Smooth muscle cell (in vitro differentiated cells): ENCODE results near the gene VWF. TPM values are rescaled to one million over a fixed set of nuclear protein-coding genes. Genes with fewer than 3 reads are reported as not detected.
"Not testable (repeated sequence)": the region's sequence is repeated elsewhere in the genome, so short reads cannot be mapped to it uniquely, and the experiment has no call there.

Experiments used
- DNase-seq: peaks from one replicate; lab custom pipeline; 2025; ENCODE audit not compliant: unreplicated experiment; lab: John Stamatoyannopoulos, UW
- H2AFZ ChIP-seq: fragments of 200-600 bp; sonication (generic); 2 replicates; pipeline ENCODE4 v1.6.0; 2016; ENCODE audit warnings: antibody characterized with exemption, low read depth, mild to moderate bottlenecking
- H3F3A ChIP-seq: fragments of 200-600 bp; sonication (generic); 2 replicates; pipeline ENCODE4 v1.6.0; 2017; ENCODE audit warnings: antibody characterized with exemption, low read depth
- H3K27ac ChIP-seq: fragments of 200-600 bp; sonication (generic); 2 replicates; pipeline ENCODE4 v1.5.1; 2016; ENCODE audit warnings: low read depth, mild to moderate bottlenecking
- H3K27me3 ChIP-seq: fragments of 200-600 bp; sonication (generic); 2 replicates; pipeline ENCODE4 v1.6.1; 2016; ENCODE audit warnings: low read depth, mild to moderate bottlenecking
- H3K36me3 ChIP-seq: fragments of 200-600 bp; sonication (generic); 2 replicates; pipeline ENCODE4 v1.5.1; 2016; ENCODE audit warnings: low read depth
- H3K4me1 ChIP-seq: fragments of 200-600 bp; sonication (generic); 2 replicates; pipeline ENCODE4 v1.5.1; 2016; ENCODE audit warnings: low read depth
- H3K4me2 ChIP-seq: fragments of 200-600 bp; sonication (generic); 2 replicates; pipeline ENCODE4 v1.6.0; 2016; ENCODE audit warnings: mild to moderate bottlenecking
- H3K4me3 ChIP-seq: fragments of 200-600 bp; sonication (generic); 2 replicates; pipeline ENCODE4 v1.5.1; 2016; ENCODE audit warnings: mild to moderate bottlenecking
- H3K79me2 ChIP-seq: fragments of 200-600 bp; sonication (generic); 2 replicates; pipeline ENCODE4 v1.6.0; 2016; ENCODE audit warnings: low read depth, mild to moderate bottlenecking
- H3K9ac ChIP-seq: fragments of 200-600 bp; sonication (generic); 2 replicates; pipeline ENCODE4 v1.6.0; 2016; ENCODE audit warnings: low read depth
- H3K9me3 ChIP-seq: fragments of 200-600 bp; sonication (generic); replicated peaks from 2 replicates; pipeline ENCODE4 v1.5.1; 2016; ENCODE audit warnings: low read depth
- H4K20me1 ChIP-seq: fragments of 200-600 bp; sonication (generic); 2 replicates; pipeline ENCODE4 v1.6.0; 2016; ENCODE audit warnings: low read depth
- CTCF ChIP-seq: fragments of 200-600 bp; sonication (generic); IDR thresholded peaks from 2 replicates; pipeline ENCODE4 v1.5.1; 2017; ENCODE audit warnings: borderline replicate concordance, mild to moderate bottlenecking, antibody characterized with exemption; ENCODE audit not compliant: insufficient read depth, poor library complexity, severe bottlenecking
- WGBS: methylation state at CpG from one replicate; pipeline ENCODE4 v1.1.7; 2016; ENCODE audit warnings: low lambda C conversion rate; 5-methylcytosine and 5-hydroxymethylcytosine counted together
- polyA plus RNA-seq: library from polyadenylated mRNA; unstranded; fragments of >200 nt; fragmentation: Nextera tagmentation; extraction: Ambion mirVana; gene quantifications from 2 replicates; pipeline ENCODE4 v1.2.1, GENCODE V29; 2016
- total RNA-seq: library from RNA; depleted of rRNA; stranded (reverse); fragments of >200 nt; gene quantifications from 2 replicates; pipeline ENCODE4 v1.2.3, GENCODE V29; 2014

Gene VWF
- total and polyA plus RNA-seq, 2 experiments from 2014 or later: 0.19 TPM; not detected in 1

- 84% methylated on average over 4 of the region's 4 CpGs for WGBS
- H3K9ac ChIP-seq, H3K9me3 ChIP-seq, H2AFZ ChIP-seq, H3K4me1 ChIP-seq, H3K27ac ChIP-seq, H3F3A ChIP-seq, H4K20me1 ChIP-seq, H3K4me2 ChIP-seq, DNase-seq, H3K36me3 ChIP-seq, H3K79me2 ChIP-seq, H3K4me3 ChIP-seq: not testable (repeated sequence)
- peaks cover 32% of the 10 kb centered on the region for H3K27me3 ChIP-seq
These were observed 113.7 kb downstream of the VWF start for GRCh38 chr12:6010631-6011350.

GRCh38 chr12:5997260-5997659 lies 127.2 kb downstream of the VWF start:
- no peaks in the 10 kb centered on the region for H3K36me3 ChIP-seq
- H3K9ac ChIP-seq: no peak overlapping the region
- DNase-seq: no peak
- H3K4me2 ChIP-seq: no peak overlapping the region
- no peaks in the 10 kb centered on the region for H3K9me3 ChIP-seq
- 87% methylated on average over 3 of the region's 3 CpGs for WGBS
- H4K20me1 ChIP-seq: no peaks in the 10 kb centered on the region
- H3K79me2 ChIP-seq: no peaks in the 10 kb centered on the region
- H2AFZ ChIP-seq: no peak overlapping the region
- H3K27me3 ChIP-seq: peaks cover 16% of the 10 kb centered on the region
- H3K4me3 ChIP-seq: no peak overlapping the region
- no peak overlapping the region for H3K27ac ChIP-seq
- no peaks in the 10 kb centered on the region for H3F3A ChIP-seq
- H3K4me1 ChIP-seq: no peaks in the 10 kb centered on the region
- TF ChIP-seq CTCF: no peak

- no peak for DNase-seq
- Histone ChIP-seq H3K27ac (no peak overlapping the region), H3K27me3 (peaks cover 12% of the 10 kb centered on the region), H3K4me3 (no peak overlapping the region), H2AFZ (no peak overlapping the region), H3K36me3 (no peaks in the 10 kb centered on the region), H3K9me3 (no peaks in the 10 kb centered on the region), H3K79me2 (no peaks in the 10 kb centered on the region), H4K20me1 (no peaks in the 10 kb centered on the region), H3K4me1 (no peaks in the 10 kb centered on the region), H3K4me2 (no peak overlapping the region), H3K9ac (no peak overlapping the region), H3F3A (no peaks in the 10 kb centered on the region)
- TF ChIP-seq CTCF: no peak
- WGBS: 71% methylated on average over 3 of the region's 3 CpGs
These were observed 128.0 kb downstream of the VWF start for GRCh38 chr12:5996459-5996858.

GRCh38 chr12:5989621-5990020 lies 134.8 kb downstream of the VWF start:
- DNase-seq: no peak
- H3F3A ChIP-seq: no peaks in the 10 kb centered on the region

More at GRCh38 chr12:5989621-5990020, 134.8 kb downstream of the VWF start:
- H3K79me2 ChIP-seq: no peaks in the 10 kb centered on the region
- H3K4me2 ChIP-seq: no peak overlapping the region
- H3K36me3 ChIP-seq: no peaks in the 10 kb centered on the region
- no peak overlapping the region for H3K9ac ChIP-seq
- WGBS: 70% methylated on average over 3 of the region's 3 CpGs
- no peak for TF ChIP-seq CTCF
- H3K9me3 ChIP-seq: no peaks in the 10 kb centered on the region
- no peak overlapping the region for H3K27ac ChIP-seq
- no peak overlapping the region for H3K4me3 ChIP-seq
- H2AFZ ChIP-seq: no peak overlapping the region
- no peaks in the 10 kb centered on the region for H3K27me3 ChIP-seq
- H3K4me1 ChIP-seq: no peaks in the 10 kb centered on the region
- H4K20me1 ChIP-seq: no peaks in the 10 kb centered on the region
